Hepatocyte (in vitro differentiated cells): Measurements from ENCODE around the gene GGNBP2. TPM values are rescaled to one million over a fixed set of nuclear protein-coding genes. Genes with fewer than 3 reads are reported as not detected.

Source experiments
- DNase-seq: peaks from one replicate; pipeline ENCODE4 v3.0.0-alpha.2; 2016; ENCODE audit warnings: low spot score
- H2AFZ ChIP-seq: fragments of 200-600 bp; sonication (generic); 2 replicates; pipeline ENCODE4 v1.6.0; 2016; ENCODE audit warnings: antibody characterized with exemption, mild to moderate bottlenecking
- H3K27ac ChIP-seq: fragments of 200-600 bp; sonication (generic); 2 replicates; pipeline ENCODE4 v1.5.1; 2016; ENCODE audit warnings: mild to moderate bottlenecking
- H3K27me3 ChIP-seq: fragments of 200-600 bp; sonication (generic); 2 replicates; pipeline ENCODE4 v1.6.1; 2016
- H3K36me3 ChIP-seq: fragments of 200-600 bp; sonication (generic); replicated peaks from 2 replicates; pipeline ENCODE4 v1.5.1; 2016; ENCODE audit warnings: low read depth; ENCODE audit not compliant: insufficient read depth
- H3K4me1 ChIP-seq: fragments of 200-600 bp; sonication (generic); 2 replicates; pipeline ENCODE4 v1.5.1; 2016; ENCODE audit warnings: mild to moderate bottlenecking, moderate library complexity; ENCODE audit not compliant: insufficient read depth
- H3K4me2 ChIP-seq: fragments of 200-600 bp; sonication (generic); 2 replicates; pipeline ENCODE4 v1.6.0; 2016
- H3K4me3 ChIP-seq: fragments of 200-600 bp; sonication (generic); 2 replicates; pipeline ENCODE4 v1.5.1; 2016; ENCODE audit warnings: mild to moderate bottlenecking
- H3K79me2 ChIP-seq: fragments of 200-600 bp; sonication (generic); 2 replicates; pipeline ENCODE4 v1.6.0; 2017; ENCODE audit warnings: mild to moderate bottlenecking
- H3K9me2 ChIP-seq: fragments of 200-600 bp; sonication (generic); replicated peaks from 2 replicates; pipeline ENCODE4 v1.6.0; 2017; ENCODE audit warnings: mild to moderate bottlenecking; ENCODE audit not compliant: insufficient read depth
- H3K9me3 ChIP-seq: fragments of 200-600 bp; sonication (generic); 2 replicates; pipeline ENCODE4 v1.5.1; 2016; ENCODE audit warnings: low read depth, mild to moderate bottlenecking
- H4K20me1 ChIP-seq: fragments of 200-600 bp; sonication (generic); 2 replicates; pipeline ENCODE4 v1.6.0; 2016; ENCODE audit warnings: mild to moderate bottlenecking; ENCODE audit not compliant: insufficient read depth, poor library complexity, severe bottlenecking
- EZH2 ChIP-seq: fragments of 200-600 bp; sonication (generic); IDR thresholded peaks from 2 replicates; pipeline ENCODE4 v1.6.1; 2016; ENCODE audit warnings: antibody characterized with exemption, mild to moderate bottlenecking, borderline replicate concordance
- EZH2phosphoT487 ChIP-seq: fragments of 200-600 bp; sonication (generic); IDR thresholded peaks from one replicate; pipeline ENCODE4 v1.6.1; 2018; ENCODE audit warnings: antibody characterized with exemption, mild to moderate bottlenecking, low read depth, moderate library complexity; ENCODE audit not compliant: unreplicated experiment, severe bottlenecking
- WGBS: methylation state at CpG from one replicate; pipeline ENCODE4 v1.1.6; 2016; ENCODE audit warnings: low lambda C conversion rate; ENCODE audit errors: missing lambda C conversion rate; 5-methylcytosine and 5-hydroxymethylcytosine counted together
- polyA plus RNA-seq: library from polyadenylated mRNA; unstranded; fragments of >200 nt; fragmentation: Nextera tagmentation; extraction: Ambion mirVana; gene quantifications from 2 replicates; pipeline ENCODE4 v1.2.1, GENCODE V29; 2016
- total RNA-seq: library from RNA; depleted of rRNA; stranded (reverse); fragments of >200 nt; gene quantifications from 2 replicates; pipeline ENCODE4 v1.2.3, GENCODE V29; 2014
- TF ChIP-seq, protein P1 (sequence below): fragments of 200-600 bp; sonication (generic); IDR thresholded peaks from 2 replicates; pipeline ENCODE4 v1.5.1; 2016; ENCODE audit warnings: antibody characterized with exemption, mild to moderate bottlenecking; ENCODE audit not compliant: poor library complexity

GGNBP2 gene
- total and polyA plus RNA-seq, 2 experiments from 2014 or later: 52.2 to 79.9 TPM

DNA sequence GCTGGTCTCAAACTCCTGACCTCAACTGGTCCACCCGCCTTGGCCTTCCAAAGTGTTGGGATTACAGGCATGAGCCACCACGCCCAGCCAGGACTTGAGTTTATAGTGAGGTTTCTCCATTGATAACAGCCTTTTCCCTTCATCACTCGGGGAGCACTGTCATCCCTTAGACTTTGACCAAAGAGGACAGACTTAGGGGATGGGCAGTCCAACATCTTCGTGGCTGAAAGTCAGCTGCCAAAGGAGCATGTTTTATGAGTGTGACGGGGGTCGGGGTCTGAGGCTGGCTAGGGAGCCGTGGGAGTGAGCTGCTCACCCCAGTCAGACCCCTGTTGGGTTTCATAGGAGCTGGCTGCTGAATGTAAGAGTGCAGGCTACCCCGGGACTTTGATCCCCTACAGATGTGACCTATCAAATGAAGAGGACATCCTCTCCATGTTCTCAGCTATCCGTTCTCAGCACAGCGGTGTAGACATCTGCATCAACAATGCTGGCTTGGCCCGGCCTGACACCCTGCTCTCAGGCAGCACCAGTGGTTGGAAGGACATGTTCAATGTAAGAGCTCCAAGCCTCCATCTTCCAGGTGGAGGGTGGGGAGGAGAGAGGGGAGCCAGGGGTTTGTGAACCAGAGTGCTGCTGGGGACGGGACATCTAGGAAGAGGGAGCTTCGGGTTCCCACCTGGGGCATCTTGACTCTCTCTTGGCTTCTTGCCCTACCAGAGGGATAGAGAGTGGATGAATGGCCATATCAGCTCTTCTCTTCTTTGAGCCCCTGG lies 50.1 kb downstream of the GGNBP2 start:
- H3K36me3 ChIP-seq: no peaks in the 10 kb centered on the region
- H3K4me2 ChIP-seq: peak overlapping the region; percentile 97
- H3K9me3 ChIP-seq: no peaks in the 10 kb centered on the region
- no peak overlapping the region for H2AFZ ChIP-seq
- no peaks in the 10 kb centered on the region for H3K27me3 ChIP-seq
- TF ChIP-seq, protein P1, sequence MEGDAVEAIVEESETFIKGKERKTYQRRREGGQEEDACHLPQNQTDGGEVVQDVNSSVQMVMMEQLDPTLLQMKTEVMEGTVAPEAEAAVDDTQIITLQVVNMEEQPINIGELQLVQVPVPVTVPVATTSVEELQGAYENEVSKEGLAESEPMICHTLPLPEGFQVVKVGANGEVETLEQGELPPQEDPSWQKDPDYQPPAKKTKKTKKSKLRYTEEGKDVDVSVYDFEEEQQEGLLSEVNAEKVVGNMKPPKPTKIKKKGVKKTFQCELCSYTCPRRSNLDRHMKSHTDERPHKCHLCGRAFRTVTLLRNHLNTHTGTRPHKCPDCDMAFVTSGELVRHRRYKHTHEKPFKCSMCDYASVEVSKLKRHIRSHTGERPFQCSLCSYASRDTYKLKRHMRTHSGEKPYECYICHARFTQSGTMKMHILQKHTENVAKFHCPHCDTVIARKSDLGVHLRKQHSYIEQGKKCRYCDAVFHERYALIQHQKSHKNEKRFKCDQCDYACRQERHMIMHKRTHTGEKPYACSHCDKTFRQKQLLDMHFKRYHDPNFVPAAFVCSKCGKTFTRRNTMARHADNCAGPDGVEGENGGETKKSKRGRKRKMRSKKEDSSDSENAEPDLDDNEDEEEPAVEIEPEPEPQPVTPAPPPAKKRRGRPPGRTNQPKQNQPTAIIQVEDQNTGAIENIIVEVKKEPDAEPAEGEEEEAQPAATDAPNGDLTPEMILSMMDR: no peak
- TF ChIP-seq EZH2 (no peak), EZH2phosphoT487 (no peak)
- H3K4me3 ChIP-seq: no peak overlapping the region
- no peaks in the 10 kb centered on the region for H3K9me2 ChIP-seq
- DNase-seq: no peak
- H3K27ac ChIP-seq: peak overlapping the region; percentile 46
- H3K79me2 ChIP-seq: peaks cover 30% of the 10 kb centered on the region
- no peaks in the 10 kb centered on the region for H4K20me1 ChIP-seq
- 80% methylated on average over 13 of the region's 13 CpGs for WGBS
- H3K4me1 ChIP-seq: peaks cover 21% of the 10 kb centered on the region

DNA sequence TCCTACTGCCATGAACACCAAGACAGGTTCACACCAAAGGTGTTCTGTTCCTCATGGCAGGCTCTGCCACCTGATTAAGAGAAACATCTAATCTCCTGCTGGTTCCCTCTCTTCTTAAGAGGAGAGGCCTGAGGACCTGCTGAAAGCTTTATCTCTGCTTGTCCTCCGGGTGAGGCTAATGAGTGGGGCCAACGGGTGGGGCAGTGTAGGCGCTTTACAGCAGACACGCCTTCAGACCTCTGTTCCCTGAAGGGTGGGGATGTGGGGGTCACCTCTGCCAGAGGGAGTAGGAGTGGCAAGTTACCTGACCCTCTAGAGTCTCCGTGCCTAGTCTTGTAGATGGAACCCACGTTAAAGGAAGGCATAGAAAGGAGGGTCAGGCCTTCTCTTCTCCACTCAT lies 52.5 kb downstream of the GGNBP2 start:
- no peaks in the 10 kb centered on the region for H3K9me3 ChIP-seq
- WGBS: 72% methylated on average over 6 of the region's 6 CpGs
- no peak overlapping the region for H3K4me3 ChIP-seq
- no peaks in the 10 kb centered on the region for H3K9me2 ChIP-seq
- no peaks in the 10 kb centered on the region for H3K27me3 ChIP-seq
- H2AFZ ChIP-seq: no peak overlapping the region
- no peak for DNase-seq
- TF ChIP-seq EZH2phosphoT487 (no peak), EZH2 (no peak)
- TF ChIP-seq, protein P1: no peak
- peak overlapping the region; percentile 37 for H3K4me2 ChIP-seq
- H3K4me1 ChIP-seq: peaks cover 24% of the 10 kb centered on the region
- H3K79me2 ChIP-seq: peaks cover 27% of the 10 kb centered on the region
- H4K20me1 ChIP-seq: no peaks in the 10 kb centered on the region
- peak overlapping the region; percentile 26 for H3K27ac ChIP-seq
- no peaks in the 10 kb centered on the region for H3K36me3 ChIP-seq

DNA sequence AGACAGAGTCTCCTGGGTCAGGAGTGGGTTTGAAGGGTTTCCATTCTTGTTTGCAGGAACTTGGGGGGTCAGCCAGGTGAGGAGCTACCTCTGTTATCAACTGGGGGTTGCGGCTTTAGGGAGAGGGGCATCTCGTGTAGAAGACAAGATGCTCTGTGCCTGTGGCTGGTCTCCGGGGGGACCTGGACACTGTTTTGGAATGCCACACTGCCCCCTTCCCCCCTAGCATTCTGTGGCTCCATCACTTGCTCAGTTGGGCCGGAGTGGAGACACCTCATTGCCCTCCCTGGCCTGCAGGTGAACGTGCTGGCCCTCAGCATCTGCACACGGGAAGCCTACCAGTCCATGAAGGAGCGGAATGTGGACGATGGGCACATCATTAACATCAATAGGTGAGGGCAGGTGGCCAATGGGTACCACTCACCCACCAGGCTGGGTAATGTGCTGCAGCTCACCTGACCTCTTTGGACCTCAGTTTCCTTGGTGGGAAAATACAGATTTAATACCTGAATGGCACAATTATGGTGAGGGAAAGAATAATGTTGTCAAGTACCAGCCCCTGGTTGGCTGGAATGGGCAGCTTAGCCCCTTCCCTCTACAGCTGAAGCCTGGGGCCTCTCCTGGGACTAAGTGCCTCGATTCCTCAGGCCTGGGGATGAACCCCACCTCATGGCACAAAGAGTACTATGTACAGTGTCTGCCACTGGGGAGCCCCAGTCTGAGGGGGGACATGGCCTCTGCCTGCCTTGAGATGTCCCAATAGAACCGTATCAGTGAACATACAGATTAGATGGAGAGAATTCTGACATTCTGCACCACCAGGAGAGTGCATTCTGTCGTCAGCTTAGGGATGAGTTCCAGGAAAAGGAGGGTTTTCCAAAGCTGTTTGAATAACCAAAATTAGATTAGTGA lies 53.4 kb downstream of the GGNBP2 start:
- no peak overlapping the region for H2AFZ ChIP-seq
- no peaks in the 10 kb centered on the region for H4K20me1 ChIP-seq
- no peak overlapping the region for H3K4me3 ChIP-seq
- DNase-seq: no peak
- peaks cover 26% of the 10 kb centered on the region for H3K79me2 ChIP-seq
- peaks cover 18% of the 10 kb centered on the region for H3K4me1 ChIP-seq
- H3K27ac ChIP-seq: peak overlapping the region; percentile 26
- no peaks in the 10 kb centered on the region for H3K9me3 ChIP-seq
- TF ChIP-seq EZH2phosphoT487 (no peak), EZH2 (no peak)
- TF ChIP-seq, protein P1: no peak
- H3K36me3 ChIP-seq: no peaks in the 10 kb centered on the region
- H3K4me2 ChIP-seq: no peak overlapping the region
- H3K9me2 ChIP-seq: no peaks in the 10 kb centered on the region
- no peaks in the 10 kb centered on the region for H3K27me3 ChIP-seq
- 91% methylated on average over 11 of the region's 11 CpGs for WGBS
